H9 (cell line): Measurements from ENCODE around the gene FKBP8. TPM values are rescaled to one million over a fixed set of nuclear protein-coding genes. Genes with fewer than 3 reads are reported as not detected.

ENCODE experiments used
- DNase-seq: peaks from one replicate; pipeline ENCODE4 v3.0.0-alpha.2; 2017
- H2AFZ ChIP-seq: one replicate; pipeline ENCODE4 v1.6.1; 2013; ENCODE audit warnings: mild to moderate bottlenecking, low read length, control low read depth, moderate library complexity
- H2AK5ac ChIP-seq: 2 replicates; pipeline ENCODE4 v1.6.1; 2013; ENCODE audit warnings: low read length, control low read depth, mixed read lengths; ENCODE audit not compliant: insufficient read length
- H2BK120ac ChIP-seq: one replicate; pipeline ENCODE4 v1.6.1; 2013; ENCODE audit warnings: low read depth, mild to moderate bottlenecking, low read length, control low read depth, inconsistent platforms; ENCODE audit not compliant: poor library complexity, severe bottlenecking
- H2BK12ac ChIP-seq: 2 replicates; pipeline ENCODE4 v1.6.1; 2013; ENCODE audit warnings: low read length, control low read depth, mixed read lengths, low read depth; ENCODE audit not compliant: insufficient read length
- H2BK15ac ChIP-seq: 2 replicates; pipeline ENCODE4 v1.6.1; 2013; ENCODE audit warnings: low read depth, low read length, control low read depth
- H2BK20ac ChIP-seq: one replicate; pipeline ENCODE4 v1.6.1; 2013; ENCODE audit warnings: low read depth, mild to moderate bottlenecking, low read length, control low read depth, inconsistent platforms; ENCODE audit not compliant: poor library complexity, severe bottlenecking
- H2BK5ac ChIP-seq: 2 replicates; pipeline ENCODE4 v1.6.1; 2013; ENCODE audit warnings: low read length, control low read depth, mixed read lengths; ENCODE audit not compliant: insufficient read length
- H3K14ac ChIP-seq: 2 replicates; pipeline ENCODE4 v1.6.1; 2013; ENCODE audit warnings: low read length, control low read depth; ENCODE audit not compliant: insufficient read depth
- H3K18ac ChIP-seq: 2 replicates; pipeline ENCODE4 v1.6.1; 2013; ENCODE audit warnings: low read depth, mild to moderate bottlenecking, mixed read lengths, low read length, control low read depth; ENCODE audit not compliant: insufficient read length
- H3K23ac ChIP-seq: 2 replicates; pipeline ENCODE4 v1.6.1; 2013; ENCODE audit warnings: low read length, control low read depth, mixed read lengths, low read depth; ENCODE audit not compliant: insufficient read length
- H3K23me2 ChIP-seq: 2 replicates; pipeline ENCODE4 v1.6.1; 2013; ENCODE audit warnings: low read depth, mild to moderate bottlenecking, mixed read lengths, low read length, control low read depth; ENCODE audit not compliant: insufficient read length, poor library complexity, severe bottlenecking
- H3K27ac ChIP-seq: 2 replicates; pipeline ENCODE4 v1.5.1; 2013; ENCODE audit warnings: low read length, control low read depth, mixed read lengths, low read depth; ENCODE audit not compliant: insufficient read length
- H3K27me3 ChIP-seq: 2 replicates; pipeline ENCODE4 v1.6.1; 2013; ENCODE audit warnings: low read length, control low read depth, inconsistent platforms; ENCODE audit not compliant: insufficient read depth
- H3K4ac ChIP-seq: 2 replicates; pipeline ENCODE4 v1.6.1; 2013; ENCODE audit warnings: low read depth, mild to moderate bottlenecking, control low read depth, inconsistent platforms, low read length, moderate library complexity
- H3K4me1 ChIP-seq: 2 replicates; pipeline ENCODE4 v1.6.1; 2013; ENCODE audit warnings: low read length, control low read depth, inconsistent platforms; ENCODE audit not compliant: insufficient read depth
- H3K4me2 ChIP-seq: 2 replicates; pipeline ENCODE4 v1.6.1; 2013; ENCODE audit warnings: low read length, control low read depth, mixed read lengths; ENCODE audit not compliant: insufficient read length, insufficient read depth
- H3K56ac ChIP-seq: 2 replicates; pipeline ENCODE4 v1.6.1; 2013; ENCODE audit warnings: low read depth, mild to moderate bottlenecking, mixed read lengths, low read length, control low read depth; ENCODE audit not compliant: insufficient read length
- H3K79me1 ChIP-seq: 2 replicates; pipeline ENCODE4 v1.6.1; 2013; ENCODE audit warnings: low read depth, mild to moderate bottlenecking, moderate library complexity, low read length, control low read depth, inconsistent platforms; ENCODE audit not compliant: insufficient read depth, poor library complexity, severe bottlenecking
- H3K79me2 ChIP-seq: 2 replicates; pipeline ENCODE4 v1.6.1; 2013; ENCODE audit warnings: low read length, control low read depth, inconsistent platforms; ENCODE audit not compliant: insufficient read depth
- H3K9ac ChIP-seq: 2 replicates; pipeline ENCODE4 v1.6.1; 2013; ENCODE audit warnings: low read length, control low read depth, mixed read lengths; ENCODE audit not compliant: insufficient read length; ENCODE audit errors: extremely low read depth
- H3K9me3 ChIP-seq: one replicate; pipeline ENCODE4 v1.6.1; 2013; ENCODE audit warnings: low read depth, low read length, inconsistent platforms; ENCODE audit not compliant: control insufficient read depth
- H3T11ph ChIP-seq: one replicate; pipeline ENCODE4 v1.6.1; 2013; ENCODE audit warnings: mild to moderate bottlenecking, low read length, control low read depth, inconsistent platforms
- H4K20me1 ChIP-seq: one replicate; pipeline ENCODE4 v1.6.1; 2013; ENCODE audit not compliant: control insufficient read depth, insufficient read length, insufficient read depth
- H4K5ac ChIP-seq: 2 replicates; pipeline ENCODE4 v1.6.1; 2013; ENCODE audit warnings: low read depth, mild to moderate bottlenecking, mixed read lengths, low read length, control low read depth; ENCODE audit not compliant: insufficient read length
- H4K8ac ChIP-seq: replicated peaks from 2 replicates; pipeline ENCODE4 v1.6.1; 2013; ENCODE audit warnings: low read length, control low read depth, mixed read lengths, low read depth; ENCODE audit not compliant: insufficient read length
- H4K91ac ChIP-seq: 2 replicates; pipeline ENCODE4 v1.6.1; 2013; ENCODE audit warnings: low read depth, mild to moderate bottlenecking, moderate library complexity, mixed read lengths, low read length, control low read depth; ENCODE audit not compliant: insufficient read length
- H3K27ac Mint-ChIP-seq, 3 experiments: 2 replicates in 2 of 3; 3 replicates in 1 of 3; pipeline ENCODE4 v1.8.0; 2020 to 2021; ENCODE audit warnings: mixed read lengths in 3 of 3, mild to moderate bottlenecking in 1 of 3, moderate library complexity in 1 of 3
- H3K27me3 Mint-ChIP-seq: 2 replicates; pipeline ENCODE4 v1.8.0; 2021; ENCODE audit warnings: low read depth, mild to moderate bottlenecking, moderate library complexity, mixed read lengths
- H3K36me3 Mint-ChIP-seq, 3 experiments: 2 replicates in 2 of 3; 3 replicates in 1 of 3; pipeline ENCODE4 v1.8.0; 2020 to 2021; ENCODE audit warnings: low read depth in 3 of 3, mixed read lengths in 3 of 3; ENCODE audit not compliant: insufficient read depth in 1 of 3
- H3K4me1 Mint-ChIP-seq, 2 experiments: 2 replicates each; pipeline ENCODE4 v1.8.0; 2020; ENCODE audit warnings: mixed read lengths in 2 of 2
- H3K4me3 Mint-ChIP-seq, 2 experiments: 2 replicates in 1 of 2; 3 replicates in 1 of 2; pipeline ENCODE4 v1.8.0; 2020 to 2021; ENCODE audit warnings: mild to moderate bottlenecking in 2 of 2, mixed read lengths in 2 of 2, moderate library complexity in 1 of 2
- H3K9me3 Mint-ChIP-seq, 2 experiments: 2 replicates in 1 of 2; 3 replicates in 1 of 2; pipeline ENCODE4 v1.8.0; 2020; ENCODE audit warnings: mild to moderate bottlenecking in 2 of 2, mixed read lengths in 2 of 2, moderate library complexity in 1 of 2
- CTCF ChIP-seq: fragments of 200-600 bp; sonication (generic); conservative IDR thresholded peaks from 3 replicates; pipeline ENCODE4 v1.8.0; 2021; ENCODE audit warnings: antibody characterized with exemption, mild to moderate bottlenecking
- WGBS: extraction: QIAGEN DNeasy Blood & Tissue Kit; methylation state at CpG from one replicate; pipeline ENCODE4 v1.1.7; 2013; ENCODE audit warnings: missing lambda C conversion rate, low lambda C conversion rate, mixed read lengths; ENCODE audit not compliant: insufficient read length; ENCODE audit errors: extremely low coverage; 5-methylcytosine and 5-hydroxymethylcytosine counted together
- total RNA-seq: library from RNA; stranded (reverse); gene quantifications from 2 replicates; pipeline ENCODE4 v1.2.1, GENCODE V29; 2021

The FKBP8 gene
- total RNA-seq, 1 experiment from 2014 or later = 308 TPM

DNA sequence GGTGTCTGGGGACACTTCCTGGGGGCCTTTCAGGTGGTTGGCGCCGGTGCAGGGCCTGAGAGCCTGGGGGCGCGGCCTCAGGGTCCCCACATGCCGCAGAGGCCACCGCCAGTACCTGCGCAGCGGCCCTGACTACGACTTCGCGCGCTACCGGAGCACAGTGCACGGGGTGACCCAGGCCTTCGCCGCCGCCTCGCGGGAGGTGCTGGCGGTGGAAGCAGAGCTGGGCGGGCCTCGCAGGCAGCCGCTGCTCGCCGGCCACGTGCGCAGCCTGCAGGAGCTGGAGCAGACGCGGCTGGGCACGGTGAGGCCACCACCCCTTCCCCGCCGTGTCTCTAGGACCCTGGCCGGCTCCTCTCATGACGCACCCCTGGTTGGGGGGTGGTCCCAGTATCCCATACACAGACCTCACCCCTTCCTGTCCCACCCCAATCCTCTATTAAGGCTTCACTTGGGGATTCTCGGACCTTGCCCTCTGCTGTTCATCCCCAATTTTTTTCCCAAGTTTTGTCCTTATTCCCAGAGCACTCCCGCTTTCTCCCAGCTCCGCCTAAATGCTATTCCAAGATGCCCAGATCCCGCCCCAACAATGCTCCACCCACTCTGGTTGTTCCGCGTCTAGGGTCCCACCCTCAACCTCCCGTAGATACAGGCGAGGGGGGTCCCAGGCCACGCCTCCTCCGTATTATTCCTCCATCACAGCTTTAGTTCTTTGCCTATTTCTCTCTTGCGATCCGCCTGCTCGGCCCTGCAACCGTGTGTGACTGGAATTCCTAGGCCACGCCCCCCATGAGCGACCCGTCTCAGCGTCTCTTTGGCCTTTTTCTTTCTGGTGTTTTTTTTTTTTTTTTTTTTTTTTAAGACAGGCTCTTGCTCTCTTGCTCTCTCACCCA is 46.3 kb upstream of the FKBP8 start:
- H3K9me3 ChIP-seq = no peaks in the 10 kb centered on the region
- H2BK5ac ChIP-seq = no peak overlapping the region
- H4K8ac ChIP-seq = no peak overlapping the region
- peak overlapping the region; percentile 7 for H3K27ac ChIP-seq
- H3K27ac Mint-ChIP-seq = peak overlapping the region; percentile 98 to 99 (median 98)
- H3K79me1 ChIP-seq = no peaks in the 10 kb centered on the region
- no peaks in the 10 kb centered on the region for H4K20me1 ChIP-seq
- TF ChIP-seq CTCF = no peak
- no peak overlapping the region for H3K56ac ChIP-seq
- no peak overlapping the region for H2AFZ ChIP-seq
- no peaks in the 10 kb centered on the region for H3K79me2 ChIP-seq
- peaks cover 4% of the 10 kb centered on the region for H3K27me3 Mint-ChIP-seq
- H3T11ph ChIP-seq = no peak overlapping the region
- peak overlapping the region; percentile 69 for H3K4me2 ChIP-seq
- peaks cover 3 to 16% (median 5%) of the 10 kb centered on the region in 3 experiments; a peak in 6 of 7 replicates for H3K36me3 Mint-ChIP-seq
- H3K4me1 Mint-ChIP-seq = peaks cover 32 to 34% of the 10 kb centered on the region in 2 experiments
- no peak overlapping the region for H2AK5ac ChIP-seq
- H3K4me1 ChIP-seq = peaks cover 8% of the 10 kb centered on the region; the same call in 1 of the 2 replicates
- no CpG with 5 or more reads among the region's 52 CpGs for WGBS
- peak; percentile 93 for DNase-seq
- H3K18ac ChIP-seq = peak overlapping the region; percentile 85
- H3K4ac ChIP-seq = no peak overlapping the region; the same call in 1 of the 2 replicates
- H2BK15ac ChIP-seq = no peak overlapping the region
- H3K14ac ChIP-seq = peak overlapping the region; percentile 88
- H4K91ac ChIP-seq = no peak overlapping the region
- H2BK20ac ChIP-seq = no peak overlapping the region
- no peak overlapping the region for H4K5ac ChIP-seq
- no peak overlapping the region for H2BK120ac ChIP-seq
- H2BK12ac ChIP-seq = no peak overlapping the region
- peak overlapping the region; percentile 57 for H3K9ac ChIP-seq
- no peak overlapping the region for H3K23ac ChIP-seq
- H3K27me3 ChIP-seq = no peaks in the 10 kb centered on the region
- H3K23me2 ChIP-seq = peaks cover 26% of the 10 kb centered on the region
- peak overlapping the region; percentile 77 to 91 for H3K4me3 Mint-ChIP-seq
- H3K9me3 Mint-ChIP-seq = no peaks in the 10 kb centered on the region; a peak in 1 of 5 replicates
